GM19468 (cell line): ENCODE results near the gene KANSL1.
"Not testable (repeated sequence)": the region's sequence is repeated elsewhere in the genome, so short reads cannot be mapped to it uniquely, and the experiment has no call there.

Experiments used
- ATAC-seq: cut with Tn5 transposase; IDR thresholded peaks from one replicate; pipeline ENCODE4 v1.9.1; 2021; ENCODE audit warnings: mild to moderate bottlenecking, moderate library complexity, moderate number of reproducible peaks; ENCODE audit not compliant: unreplicated experiment; ENCODE audit errors: extremely low read depth

KANSL1 gene

GRCh38 chr17:46087871-46088270, 105.4 kb downstream of the KANSL1 start:
- not testable (repeated sequence) for ATAC-seq

GRCh38 chr17:46086821-46087220, 106.4 kb downstream of the KANSL1 start:
- no peak for ATAC-seq

- no peak for ATAC-seq
Observed at GRCh38 chr17:46085522-46085921, 107.7 kb downstream of the KANSL1 start.

DNA sequence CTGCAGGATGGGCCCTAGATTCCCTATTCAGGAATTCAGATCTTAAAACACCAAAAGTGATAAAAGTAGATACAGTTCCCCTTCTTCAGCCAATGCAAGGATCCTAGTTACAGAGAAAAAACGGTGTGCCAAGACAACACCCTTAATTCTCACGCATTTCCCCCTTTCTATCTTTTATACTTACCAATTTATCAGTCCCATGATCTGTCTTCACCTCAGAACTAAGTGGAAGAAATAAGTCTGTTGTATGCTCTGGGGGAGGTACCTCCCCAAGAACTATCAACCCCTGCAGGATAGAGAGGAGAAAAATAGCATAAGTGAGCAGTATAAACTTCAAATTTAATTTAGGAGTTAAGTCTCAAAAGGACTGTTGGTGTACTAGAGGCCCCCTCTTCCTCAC, 111.0 kb downstream of the KANSL1 start:
- ATAC-seq = no peak

- no peak for ATAC-seq
Observed at GRCh38 chr17:46081018-46081320, 112.3 kb downstream of the KANSL1 start.

DNA sequence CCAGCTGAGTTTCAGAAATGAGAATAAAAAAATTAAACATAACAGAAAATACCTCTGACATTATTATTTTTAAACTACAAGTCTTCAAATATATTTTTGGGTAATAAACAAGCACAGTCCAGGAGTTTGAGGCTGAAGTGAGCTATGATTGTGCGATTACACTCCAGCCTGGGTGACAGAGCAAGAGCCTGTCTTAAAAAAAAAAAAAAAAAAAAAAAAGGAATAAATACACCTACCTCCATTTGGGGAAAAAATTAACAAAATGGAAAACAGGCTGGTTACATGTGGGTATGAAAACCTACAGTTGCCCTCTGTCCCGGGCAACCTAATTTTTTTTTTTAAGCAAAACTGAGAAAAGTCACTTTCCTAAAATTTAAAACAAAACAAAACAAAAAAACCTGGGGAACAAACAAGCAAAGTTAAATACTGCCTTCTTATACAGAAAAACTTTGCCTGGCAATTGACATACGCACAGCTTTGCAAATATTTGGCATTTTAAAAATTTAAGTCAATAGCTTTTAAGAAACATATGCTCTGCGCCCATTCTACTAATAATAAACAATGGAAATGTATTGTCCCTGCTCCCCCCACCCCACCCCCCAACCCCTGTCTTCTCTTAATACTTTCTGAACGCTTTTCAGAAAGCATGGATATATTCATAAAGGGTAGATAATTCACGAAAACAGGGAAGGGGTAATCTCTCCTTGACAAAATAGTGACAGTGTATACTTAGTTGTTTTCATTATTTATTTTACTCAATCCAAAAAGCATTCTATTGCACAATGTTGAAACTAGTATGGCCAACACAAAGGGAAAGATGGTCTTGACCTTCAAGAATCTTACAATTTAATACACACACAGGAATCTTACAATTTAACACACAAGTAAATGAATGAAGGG, 112.9 kb downstream of the KANSL1 start:
- ATAC-seq = no peak

DNA sequence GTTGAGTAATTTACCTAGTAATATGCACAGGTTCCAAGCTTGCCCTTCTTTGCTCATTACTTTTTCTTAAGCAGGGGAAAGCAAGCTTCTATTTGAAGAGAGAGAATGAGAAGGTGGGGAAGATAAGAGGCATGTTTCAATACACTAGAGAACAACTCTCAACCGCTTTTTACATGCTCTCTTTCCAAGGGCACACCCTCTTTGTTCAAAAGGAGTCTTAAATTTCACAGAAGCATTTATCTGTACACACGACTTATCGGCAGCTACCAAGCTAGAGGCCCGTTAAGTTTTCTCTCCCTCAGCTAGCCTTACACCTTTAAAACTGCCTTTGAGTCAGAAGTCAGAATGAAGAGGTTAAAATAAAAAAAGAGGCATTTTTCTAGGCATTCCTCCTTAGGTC, 114.6 kb downstream of the KANSL1 start:
- no peak for ATAC-seq

DNA sequence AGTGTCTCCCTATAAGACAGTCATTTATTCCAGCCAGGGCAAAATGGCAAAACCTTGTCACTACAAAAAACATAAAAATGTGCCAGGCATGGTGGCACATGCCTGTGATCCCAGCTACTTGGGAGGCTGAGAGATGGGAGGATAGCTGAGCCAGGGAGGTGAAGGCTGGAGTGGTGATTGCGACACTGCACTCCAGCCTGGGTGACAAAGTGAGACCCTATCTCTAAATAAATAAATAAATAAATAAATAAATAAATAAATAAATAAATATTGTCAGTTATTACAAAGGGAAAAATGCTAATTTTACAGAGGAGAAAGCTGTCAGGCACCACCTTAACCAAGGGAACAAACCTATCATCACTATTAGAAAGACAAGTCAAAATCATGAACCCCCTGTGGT, 118.7 kb downstream of the KANSL1 start:
- no peak for ATAC-seq

GRCh38 chr17:46072998-46073397, 120.2 kb downstream of the KANSL1 start:
- no peak for ATAC-seq

DNA sequence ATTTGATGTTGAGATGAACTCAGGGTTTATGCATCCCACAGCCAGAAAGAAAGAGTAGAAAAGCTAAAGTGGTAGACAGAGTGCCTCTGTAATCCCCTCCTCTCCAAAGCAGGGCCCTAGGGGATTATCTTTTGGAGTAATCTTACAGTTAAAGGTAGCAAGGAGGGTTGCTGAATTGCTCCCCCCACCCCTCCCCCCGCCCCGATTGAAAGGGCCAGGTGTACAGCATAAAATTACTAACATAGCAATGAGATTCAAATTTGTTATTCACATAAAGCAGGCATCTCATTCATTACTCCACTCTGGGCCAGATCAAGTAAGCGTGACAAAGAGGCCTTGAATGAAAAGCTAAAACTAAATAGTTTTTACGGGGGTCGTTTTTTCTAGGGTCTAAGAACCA, 121.4 kb downstream of the KANSL1 start:
- no peak for ATAC-seq

- ATAC-seq = no peak
Observed at GRCh38 chr17:46064460-46064859, 128.8 kb downstream of the KANSL1 start.

DNA sequence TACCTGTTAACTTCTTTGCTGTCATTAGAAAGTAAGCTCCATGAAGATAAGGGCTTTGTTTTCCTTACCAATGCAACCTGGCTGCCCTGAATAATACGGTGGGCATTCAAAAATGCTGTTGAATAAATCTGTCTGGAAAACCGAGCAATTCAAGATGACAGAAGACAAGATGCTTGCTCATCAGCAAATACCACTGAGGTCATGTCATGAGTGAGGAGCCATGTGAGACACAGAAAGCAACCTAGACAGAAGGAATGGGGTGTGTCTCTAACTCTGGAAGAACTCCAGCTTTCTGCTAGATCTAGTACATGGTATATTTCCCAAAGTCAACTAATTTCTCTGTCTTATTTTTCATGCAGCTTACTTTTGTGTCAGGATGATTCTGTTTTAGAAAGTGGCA, 130.0 kb downstream of the KANSL1 start:
- ATAC-seq = no peak

- no peak for ATAC-seq
Observed at GRCh38 chr17:46061435-46061834, 131.8 kb downstream of the KANSL1 start.

- no peak for ATAC-seq
Observed at GRCh38 chr17:46060461-46060860, 132.8 kb downstream of the KANSL1 start.

- ATAC-seq = no peak
Observed at GRCh38 chr17:46059486-46059885, 133.7 kb downstream of the KANSL1 start.

DNA sequence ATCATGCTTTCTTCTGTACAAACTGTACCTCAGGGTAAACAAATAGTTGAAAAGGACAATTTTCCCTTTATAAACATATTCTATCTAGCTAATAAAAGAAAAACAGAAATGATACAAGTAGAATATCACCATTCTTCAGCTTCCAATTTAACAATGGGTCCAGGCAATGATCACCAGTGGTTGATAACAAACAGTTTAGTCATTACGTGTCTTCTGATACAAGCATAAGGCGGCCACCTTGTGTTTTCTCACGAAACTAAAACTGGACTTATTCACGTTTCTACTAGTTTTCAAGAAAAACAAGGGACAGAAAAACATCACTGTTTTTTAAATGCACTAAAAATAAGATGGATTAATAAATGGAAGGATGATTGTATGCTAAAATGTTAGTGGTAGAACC, 135.9 kb downstream of the KANSL1 start:
- no peak for ATAC-seq

- ATAC-seq = no peak
Observed at GRCh38 chr17:46056800-46057304, 136.4 kb downstream of the KANSL1 start.

GRCh38 chr17:46053911-46054534, 139.2 kb downstream of the KANSL1 start:
- ATAC-seq = no peak

DNA sequence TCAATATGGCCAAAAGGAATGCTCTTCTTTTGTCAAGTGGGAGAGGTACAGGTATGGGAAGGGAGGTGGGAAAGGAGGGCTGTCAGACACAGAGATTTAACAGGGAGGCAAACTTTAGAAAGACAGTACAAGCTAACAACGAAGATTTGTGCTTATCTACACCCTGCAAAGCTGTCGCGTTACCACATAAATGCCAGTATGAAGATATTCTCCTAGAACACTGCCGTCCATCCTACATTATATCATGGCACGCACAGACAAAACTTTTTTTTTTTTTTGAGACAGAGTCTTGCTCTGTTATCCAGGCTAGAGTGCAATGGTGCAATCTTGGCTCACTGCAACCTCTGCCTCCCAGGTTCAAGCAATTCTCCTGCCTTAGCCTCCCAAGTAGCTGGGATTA, 143.6 kb downstream of the KANSL1 start:
- no peak for ATAC-seq

DNA sequence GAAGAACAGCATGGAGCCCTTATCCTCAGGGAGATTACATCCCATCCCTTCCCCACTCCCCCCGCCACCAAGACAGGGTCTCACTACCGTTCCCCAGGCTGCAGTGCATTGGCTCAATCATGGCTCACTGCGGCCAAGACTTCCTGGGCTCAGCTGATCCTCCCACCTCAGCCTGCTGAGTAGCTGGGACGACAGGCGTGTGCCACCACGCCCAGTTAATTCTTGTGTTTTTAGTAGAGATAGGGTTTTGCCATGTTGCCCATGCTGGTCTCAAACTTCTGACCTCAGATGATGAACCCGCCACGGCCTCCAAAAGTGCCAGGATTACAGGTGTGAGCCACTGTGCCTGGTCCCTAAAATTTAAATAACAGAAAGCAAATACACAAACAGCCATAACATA, 145.4 kb downstream of the KANSL1 start:
- no peak for ATAC-seq

- no peak for ATAC-seq
Observed at GRCh38 chr17:46047398-46047797, 145.8 kb downstream of the KANSL1 start.

GRCh38 chr17:46046957-46047356, 146.3 kb downstream of the KANSL1 start:
- ATAC-seq = no peak
